BLaER1 treated with 17β-estradiol and CSF1 and Interleukin-3, amounts not matched to agents 10 nM and 100 nM (cell line): Measurements from ENCODE around the gene OR2W1.

Experiments
- H3K27ac ChIP-seq, 11 experiments: shearing (Covaris generic); formaldehyde crosslinking; 2 replicates each; pipeline ENCODE4 v1.8.1; 2022
- H3K27me3 ChIP-seq, 11 experiments: shearing (Covaris generic); formaldehyde crosslinking; 2 replicates each; pipeline ENCODE4 v1.8.1; 2022
- H3K36me3 ChIP-seq, 11 experiments: shearing (Covaris generic); formaldehyde crosslinking; 2 replicates each; pipeline ENCODE4 v1.8.1; 2022
- H3K4me1 ChIP-seq, 10 experiments: shearing (Covaris generic); formaldehyde crosslinking; 2 replicates each; pipeline ENCODE4 v1.8.1; 2022
- H3K4me2 ChIP-seq, 11 experiments: shearing (Covaris generic); formaldehyde crosslinking; 2 replicates each; pipeline ENCODE4 v1.8.1; 2022
- H3K4me3 ChIP-seq, 10 experiments: shearing (Covaris generic); formaldehyde crosslinking; 2 replicates each; pipeline ENCODE4 v1.8.1; 2022
- H3K9ac ChIP-seq, 11 experiments: shearing (Covaris generic); formaldehyde crosslinking; 2 replicates each; pipeline ENCODE4 v1.8.1; 2022
- H3K9me3 ChIP-seq, 11 experiments: shearing (Covaris generic); formaldehyde crosslinking; replicated peaks in 1 of 11; 2 replicates each; pipeline ENCODE4 v1.8.1; 2022
- H4K20me1 ChIP-seq, 11 experiments: shearing (Covaris generic); formaldehyde crosslinking; 2 replicates each; pipeline ENCODE4 v1.8.1; 2022
- Cebpa-rat ChIP-seq, 11 experiments: shearing (Covaris generic); IDR thresholded peaks; 2 replicates each; pipeline ENCODE4 v1.8.1; 2022

OR2W1 gene

DNA sequence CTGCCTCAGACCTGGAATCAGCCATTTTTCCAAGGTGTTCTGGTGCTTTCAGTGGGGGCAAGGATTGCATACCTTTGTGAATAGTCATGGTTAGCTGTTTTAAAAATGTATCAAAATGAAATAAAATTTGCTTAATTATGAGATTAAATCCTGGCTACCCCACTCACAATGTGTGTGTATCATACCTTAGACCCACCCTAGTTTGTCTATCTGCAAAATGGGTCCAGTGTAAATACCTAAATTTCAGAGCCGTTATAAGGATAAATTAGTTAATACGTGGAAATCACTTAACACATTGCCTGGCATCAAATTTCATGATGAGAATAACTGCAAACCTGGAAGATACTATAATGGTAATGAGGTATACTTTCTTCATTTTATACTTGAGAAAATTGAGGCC is 36.9 kb downstream of the OR2W1 start:
- Histone ChIP-seq H3K4me3 (no peak overlapping the region), H3K4me2 (no peak overlapping the region), H3K9me3 (peaks cover 0 to 13% (median 6%) of the 10 kb centered on the region in 11 experiments; a peak in 9 of 22 replicates), H4K20me1 (no peaks in the 10 kb centered on the region), H3K27ac (no peak overlapping the region), H3K9ac (no peak overlapping the region), H3K27me3 (peaks cover 0 to 13% (median 7%) of the 10 kb centered on the region in 11 experiments; a peak in 12 of 22 replicates), H3K4me1 (peaks cover 0 to 5% (median 3%) of the 10 kb centered on the region in 10 experiments; a peak in 1 of 20 replicates), H3K36me3 (no peaks in the 10 kb centered on the region)
- TF ChIP-seq Cebpa-rat (IDR thresholded peaks at IDR 0.05) = no peak

DNA sequence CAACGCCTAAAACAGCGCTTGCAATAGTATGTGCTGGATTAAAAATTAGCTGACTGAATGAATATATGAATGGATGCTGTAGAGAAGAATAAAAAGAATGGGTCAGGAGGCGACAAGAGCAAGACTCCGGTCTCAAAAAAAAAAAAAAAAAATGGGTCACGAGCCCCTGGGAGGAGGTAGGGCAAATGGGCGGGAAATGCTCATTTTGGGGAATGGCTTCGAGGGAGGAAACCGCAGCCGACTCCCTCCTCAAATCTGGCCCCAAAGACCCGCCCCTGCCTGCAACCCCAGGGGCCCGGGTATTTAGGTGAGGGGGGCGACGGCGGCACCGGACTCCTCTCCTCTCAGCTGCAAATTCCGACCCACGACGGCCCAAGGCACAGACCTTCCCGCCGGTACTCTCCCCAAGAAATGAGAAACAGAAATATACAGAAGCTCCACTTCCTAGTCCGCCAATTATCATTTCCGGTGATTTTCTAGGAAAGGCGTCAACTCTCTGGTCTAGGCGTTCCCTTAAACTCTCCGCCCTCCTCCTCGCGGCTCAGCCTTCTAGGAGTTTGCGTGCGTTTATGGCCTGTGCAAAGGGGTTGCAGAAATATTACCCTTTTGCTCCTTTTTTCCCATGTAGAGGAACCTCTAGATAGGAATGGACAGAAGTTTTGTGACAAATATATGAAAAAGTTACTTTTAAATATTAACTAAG is 39.6 kb downstream of the OR2W1 start, which contains the start of gene ZNF311:
Gene ZNF311 (minus strand): TSS at position 133 of the 703 bp plus-strand sequence. CDS start 1,361 bp downstream, outside the sequence.
- H3K4me3 ChIP-seq = peak within 1 kb of the TSS in 6 of 10 experiments; percentile 24 to 54 (median 38); a peak in 9 of 20 replicates
- H3K9ac ChIP-seq = no peak within 1 kb of the TSS
- TF ChIP-seq Cebpa-rat (IDR thresholded peaks at IDR 0.05) = no peak
- peak within 1 kb of the TSS in 10 of 11 experiments; percentile 1 to 54 (median 40); a peak in 15 of 22 replicates for H3K4me2 ChIP-seq
- H4K20me1 ChIP-seq = no peaks in the 10 kb centered on the region
- peaks cover 0 to 6% (median 0%) of the 10 kb centered on the region in 11 experiments; a peak in 7 of 22 replicates for H3K27me3 ChIP-seq
- H3K27ac ChIP-seq = no peak within 1 kb of the TSS
- H3K36me3 ChIP-seq = no peaks in the 10 kb centered on the region
- peaks cover 0 to 13% (median 6%) of the 10 kb centered on the region in 11 experiments; a peak in 9 of 22 replicates for H3K9me3 ChIP-seq
- H3K4me1 ChIP-seq = no peaks in the 10 kb centered on the region

DNA sequence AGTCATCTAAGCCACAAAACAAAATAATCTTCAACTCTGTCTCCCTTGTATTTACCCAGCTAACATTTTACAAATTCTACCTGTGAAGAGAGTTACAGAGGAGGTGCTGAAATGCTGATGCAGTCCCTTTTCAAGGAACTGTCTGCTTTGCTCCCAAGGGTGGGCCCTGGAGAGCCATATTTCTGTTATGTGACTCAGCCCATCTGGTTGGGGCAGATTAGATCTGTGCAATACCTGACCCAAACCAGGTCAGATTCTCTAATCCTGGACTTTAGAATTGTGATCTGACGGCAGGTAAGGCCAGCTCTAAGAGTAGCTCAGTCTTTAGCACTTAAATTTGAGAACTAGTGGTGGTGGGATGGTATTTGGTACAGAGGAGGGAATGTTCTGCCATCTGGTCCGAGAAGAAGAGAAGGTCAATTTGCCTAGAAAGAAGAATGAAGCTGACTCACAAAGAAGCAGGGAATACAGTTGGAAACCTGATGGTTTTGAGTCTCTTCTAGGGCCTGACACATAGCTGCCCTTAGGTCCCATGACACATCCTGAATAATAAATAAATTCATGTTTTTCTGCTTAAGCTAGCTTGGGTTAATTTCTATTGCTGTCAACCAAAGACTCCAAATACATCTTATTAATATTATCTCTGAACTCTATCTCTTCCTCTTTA is 48.0 kb downstream of the OR2W1 start:
- H3K4me1 ChIP-seq = no peaks in the 10 kb centered on the region
- H3K9ac ChIP-seq = no peak overlapping the region
- no peaks in the 10 kb centered on the region for H4K20me1 ChIP-seq
- H3K9me3 ChIP-seq = peaks cover 0 to 11% (median 4%) of the 10 kb centered on the region in 11 experiments; a peak in 6 of 22 replicates
- no peak overlapping the region for H3K4me2 ChIP-seq
- H3K4me3 ChIP-seq = no peak overlapping the region
- H3K36me3 ChIP-seq = no peaks in the 10 kb centered on the region
- no peaks in the 10 kb centered on the region for H3K27me3 ChIP-seq
- no peak overlapping the region for H3K27ac ChIP-seq
- no peak for TF ChIP-seq Cebpa-rat (IDR thresholded peaks at IDR 0.05)

DNA sequence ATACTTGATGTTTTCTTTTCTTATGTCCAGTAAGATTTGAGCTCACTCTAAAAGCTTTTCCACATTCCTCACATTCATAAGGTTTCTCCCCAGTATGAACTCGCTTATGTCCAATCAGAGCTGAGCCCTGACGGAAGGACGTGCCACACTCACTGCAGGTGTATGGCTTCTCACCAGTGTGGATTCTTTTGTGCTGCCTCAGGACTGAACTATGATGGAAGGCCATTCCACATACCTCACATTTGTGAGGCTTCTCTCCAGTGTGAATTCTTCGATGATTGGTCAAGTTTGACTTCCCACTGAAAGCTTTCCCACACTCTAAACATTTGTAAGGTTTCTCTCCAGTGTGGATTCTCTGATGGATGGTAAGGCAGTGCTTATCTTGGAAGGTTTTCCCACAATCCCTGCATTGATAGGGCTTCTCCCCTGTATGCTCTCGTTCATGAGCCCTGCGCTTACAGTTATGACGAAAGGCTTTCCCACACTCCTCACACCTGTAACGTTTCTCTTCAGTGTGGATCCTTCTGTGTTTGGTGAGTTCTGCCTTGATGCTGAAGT is 49.8 kb downstream of the OR2W1 start:
- TF ChIP-seq Cebpa-rat (IDR thresholded peaks at IDR 0.05) = no peak
- Histone ChIP-seq H3K4me1 (no peaks in the 10 kb centered on the region), H4K20me1 (no peaks in the 10 kb centered on the region), H3K4me2 (no peak overlapping the region), H3K9ac (no peak overlapping the region), H3K27me3 (no peaks in the 10 kb centered on the region), H3K27ac (no peak overlapping the region), H3K36me3 (no peaks in the 10 kb centered on the region), H3K9me3 (peaks cover 0 to 11% (median 4%) of the 10 kb centered on the region in 11 experiments; a peak in 6 of 22 replicates), H3K4me3 (no peak overlapping the region)
